ENCODE measurements around the gene RBKS. TPM values are rescaled to one million over a fixed set of nuclear protein-coding genes. Genes with fewer than 3 reads are reported as not detected.
A peak's percentile ranks its signal among the peaks of the same experiment; 100 is the strongest.

The RBKS gene
- polyA plus RNA-seq, 1 donor (not counting 4 experiments of a cell fraction or from before 2014, with no cell fraction given), result 1.9 TPM

- Histone ChIP-seq H3K9me3 (ENCODE audit: control insufficient read depth, low read depth, low read length) (no peaks in the 10 kb centered on the region), H3K4me1 (ENCODE audit: control insufficient read depth, extremely low read depth, insufficient read depth, low read length) (peaks cover 34% of the 10 kb centered on the region), H3K9me1 (ENCODE audit: control insufficient read depth, extremely low read depth, insufficient read depth, low read length) (peaks cover 5% of the 10 kb centered on the region), H3K4me3 (ENCODE audit: control insufficient read depth in 2 of 3, extremely low read depth in 1 of 3, insufficient read depth in 2 of 3, low read depth in 1 of 3, low read length in 3 of 3) (peak overlapping the region; percentile 64 to 82 (median 72)), H2AFZ (ENCODE audit: control insufficient read depth, low read length) (no peak overlapping the region), H3K9ac (ENCODE audit: control insufficient read depth, extremely low read depth, insufficient read depth, low read length) (peak overlapping the region; percentile 88), H3K4me2 (ENCODE audit: control insufficient read depth, extremely low read depth, insufficient read depth, low read depth, low read length) (peak overlapping the region; percentile 98), H3K79me2 (ENCODE audit: control insufficient read depth, insufficient read depth, low read length) (peaks cover 54% of the 10 kb centered on the region), H3K36me3 (ENCODE audit: control insufficient read depth in 2 of 2, extremely low read depth in 1 of 2, insufficient read depth in 2 of 2, low read length in 2 of 2) (peaks cover 0 to 22% of the 10 kb centered on the region in 2 experiments), H4K20me1 (ENCODE audit: control insufficient read depth, extremely low read depth, insufficient read depth, low read length) (no peaks in the 10 kb centered on the region), H3K27ac (ENCODE audit: control insufficient read depth, insufficient read depth, low read length) (peak overlapping the region; percentile 86), H3K27me3 (ENCODE audit: control insufficient read depth, extremely low read depth, insufficient read depth, low read length) (no peaks in the 10 kb centered on the region)
- FAIRE-seq (no peak), DNase-seq (ENCODE audit: low read depth, low spot score) (no peak)
- dilution Hi-C loops (cut with MboI; ENCODE audit: extremely low pct_ligation_motif_present, low sequenced_read_pairs), result no loop called here
- TF ChIP-seq EZH2 (IDR thresholded peaks at IDR 0.05; ENCODE audit: low read length), result no peak
- TF ChIP-seq CTCF (optimal IDR thresholded peaks at IDR 0.05 in 1 of 3, IDR thresholded peaks at IDR 0.05 in 1 of 3, conservative IDR thresholded peaks at IDR 0.05 in 1 of 3; ENCODE audit: extremely low read depth in 1 of 3, insufficient read depth in 2 of 3, low read length in 3 of 3), result no peak
These were observed 117.4 kb downstream of the RBKS start for GRCh38 chr2:27772804-27773203.

- peak; percentile 69 for DNase-seq (ENCODE audit: low read depth, low spot score)
- FAIRE-seq, result peak; percentile 67
- Histone ChIP-seq H3K4me2 (ENCODE audit: control insufficient read depth, extremely low read depth, insufficient read depth, low read depth, low read length) (peak within 1 kb of the TSS; percentile 98), H3K79me2 (ENCODE audit: control insufficient read depth, insufficient read depth, low read length) (peaks cover 44% of the 10 kb centered on the region), H4K20me1 (ENCODE audit: control insufficient read depth, extremely low read depth, insufficient read depth, low read length) (no peaks in the 10 kb centered on the region), H3K9me3 (ENCODE audit: control insufficient read depth, low read depth, low read length) (no peaks in the 10 kb centered on the region), H3K9ac (ENCODE audit: control insufficient read depth, extremely low read depth, insufficient read depth, low read length) (peak within 1 kb of the TSS; percentile 88), H3K4me1 (ENCODE audit: control insufficient read depth, extremely low read depth, insufficient read depth, low read length) (peaks cover 30% of the 10 kb centered on the region), H3K36me3 (ENCODE audit: control insufficient read depth in 2 of 2, extremely low read depth in 1 of 2, insufficient read depth in 2 of 2, low read length in 2 of 2) (peaks cover 0 to 18% of the 10 kb centered on the region in 2 experiments), H2AFZ (ENCODE audit: control insufficient read depth, low read length) (peak within 1 kb of the TSS; percentile 96), H3K27ac (ENCODE audit: control insufficient read depth, insufficient read depth, low read length) (peak within 1 kb of the TSS; percentile 86), H3K27me3 (ENCODE audit: control insufficient read depth, extremely low read depth, insufficient read depth, low read length) (no peaks in the 10 kb centered on the region), H3K4me3 (ENCODE audit: control insufficient read depth in 2 of 3, extremely low read depth in 1 of 3, insufficient read depth in 2 of 3, low read depth in 1 of 3, low read length in 3 of 3) (peak within 1 kb of the TSS; percentile 64 to 82 (median 72)), H3K9me1 (ENCODE audit: control insufficient read depth, extremely low read depth, insufficient read depth, low read length) (peaks cover 2% of the 10 kb centered on the region)
- dilution Hi-C loops (cut with MboI; ENCODE audit: extremely low pct_ligation_motif_present, low sequenced_read_pairs), result no loop called here
- TF ChIP-seq EZH2 (IDR thresholded peaks at IDR 0.05; ENCODE audit: low read length) (no peak), CTCF (optimal IDR thresholded peaks at IDR 0.05 in 1 of 3, IDR thresholded peaks at IDR 0.05 in 1 of 3, conservative IDR thresholded peaks at IDR 0.05 in 1 of 3; ENCODE audit: extremely low read depth in 1 of 3, insufficient read depth in 2 of 3, low read length in 3 of 3) (no peak)
These were observed 118.4 kb downstream of the RBKS start, which contains the start of gene MRPL33 for GRCh38 chr2:27771548-27772335. TSS of gene MRPL33 (plus strand) at chr2:27771719. CDS start at chr2:27771778, 59 bp downstream.

All from keratinocyte (primary cell).